ENCODE measurements around the gene AFAP1. TPM values are rescaled to one million over a fixed set of nuclear protein-coding genes. Genes with fewer than 3 reads are reported as not detected.

The AFAP1 gene
- total RNA-seq, 4 donors from 2014 or later = 4.4 to 16.6 (median 10.7) TPM

DNA sequence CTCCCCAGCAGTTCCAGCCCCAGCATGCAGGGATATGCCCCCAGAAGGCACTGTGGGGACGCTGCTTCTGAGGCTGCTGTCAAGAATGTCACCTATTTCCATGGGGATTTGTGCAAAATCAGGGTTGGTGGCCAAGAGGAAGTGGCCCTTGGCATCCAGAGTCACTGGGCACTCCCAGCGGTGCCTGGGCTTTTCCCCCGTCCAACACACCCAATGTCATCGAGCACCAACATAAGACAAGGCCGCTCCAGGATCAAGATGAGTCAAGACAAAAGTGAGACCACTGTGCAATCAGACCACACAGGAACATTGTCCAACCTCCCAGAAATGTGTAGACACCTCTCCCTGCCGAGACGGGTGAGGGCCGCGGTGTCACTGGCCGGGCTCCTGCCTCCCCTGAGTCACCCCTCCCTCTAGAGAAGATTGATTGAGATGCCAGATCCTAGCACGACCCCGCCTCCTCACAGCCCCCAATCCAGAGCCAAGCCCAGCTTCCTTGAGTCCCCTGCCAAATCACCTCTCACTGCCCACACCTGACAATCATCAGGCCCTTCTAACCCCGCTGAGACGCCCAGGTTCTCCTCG lies 194.3 kb downstream of the AFAP1 start:
- Histone ChIP-seq H3K36me3 (no peaks in the 10 kb centered on the region), H3K4me3 (no peak overlapping the region), H3K27ac (no peak overlapping the region), H3K27me3 (peaks cover 0 to 53% (median 0%) of the 10 kb centered on the region in 4 donors), H3K4me1 (peaks cover 0 to 10% (median 3%) of the 10 kb centered on the region in 3 donors), H3K9me3 (no peaks in the 10 kb centered on the region)
- DNase-seq = no peak
- TF ChIP-seq, protein P1, sequence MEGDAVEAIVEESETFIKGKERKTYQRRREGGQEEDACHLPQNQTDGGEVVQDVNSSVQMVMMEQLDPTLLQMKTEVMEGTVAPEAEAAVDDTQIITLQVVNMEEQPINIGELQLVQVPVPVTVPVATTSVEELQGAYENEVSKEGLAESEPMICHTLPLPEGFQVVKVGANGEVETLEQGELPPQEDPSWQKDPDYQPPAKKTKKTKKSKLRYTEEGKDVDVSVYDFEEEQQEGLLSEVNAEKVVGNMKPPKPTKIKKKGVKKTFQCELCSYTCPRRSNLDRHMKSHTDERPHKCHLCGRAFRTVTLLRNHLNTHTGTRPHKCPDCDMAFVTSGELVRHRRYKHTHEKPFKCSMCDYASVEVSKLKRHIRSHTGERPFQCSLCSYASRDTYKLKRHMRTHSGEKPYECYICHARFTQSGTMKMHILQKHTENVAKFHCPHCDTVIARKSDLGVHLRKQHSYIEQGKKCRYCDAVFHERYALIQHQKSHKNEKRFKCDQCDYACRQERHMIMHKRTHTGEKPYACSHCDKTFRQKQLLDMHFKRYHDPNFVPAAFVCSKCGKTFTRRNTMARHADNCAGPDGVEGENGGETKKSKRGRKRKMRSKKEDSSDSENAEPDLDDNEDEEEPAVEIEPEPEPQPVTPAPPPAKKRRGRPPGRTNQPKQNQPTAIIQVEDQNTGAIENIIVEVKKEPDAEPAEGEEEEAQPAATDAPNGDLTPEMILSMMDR (IDR thresholded peaks at IDR 0.05) = no peak
- no peak for TF ChIP-seq POLR2A (IDR thresholded peaks at IDR 0.05)
- intact Hi-C loops (cut with DNase I) = no loop called here
- WGBS, 2 donors = 66 to 78% methylated on average over 8 to 11 of the region's 15 CpGs

DNA sequence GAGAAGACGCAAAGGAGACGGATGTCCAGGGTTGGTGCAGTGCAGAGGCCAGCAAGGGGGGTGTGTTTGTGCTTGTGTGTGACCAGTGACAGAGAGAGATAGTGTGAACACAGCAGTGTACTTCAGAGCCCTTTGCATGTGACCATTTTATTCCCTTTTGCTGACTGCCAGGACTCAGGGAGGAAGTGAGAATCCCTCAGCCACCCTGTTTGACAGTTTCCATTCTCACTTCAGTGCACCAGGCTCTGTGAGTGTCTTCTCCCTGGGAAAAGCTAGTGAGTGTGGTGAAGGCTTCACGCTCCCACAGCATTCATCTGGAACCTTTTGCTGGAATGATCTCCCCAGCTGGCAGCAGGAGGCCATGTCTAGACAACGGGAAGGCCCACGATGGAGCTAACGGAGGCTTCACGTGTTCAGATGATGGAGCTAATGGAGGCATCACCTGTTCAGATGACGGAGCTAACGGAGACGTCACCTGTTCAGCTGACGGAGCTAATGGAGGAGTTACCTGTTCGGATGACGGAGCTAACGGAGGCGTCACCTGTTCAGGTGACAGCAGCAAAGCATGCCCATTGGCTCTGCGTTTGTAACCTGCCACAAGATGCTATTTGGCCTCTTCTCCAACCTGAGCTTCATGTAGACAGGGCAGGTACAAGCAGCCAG lies 195.4 kb downstream of the AFAP1 start:
- no peak for DNase-seq
- H3K4me3 ChIP-seq = no peak overlapping the region
- H3K36me3 ChIP-seq = no peaks in the 10 kb centered on the region
- peaks cover 0 to 52% (median 0%) of the 10 kb centered on the region in 4 donors for H3K27me3 ChIP-seq
- WGBS, 2 donors = 82 to 90% methylated on average over 8 to 15 of the region's 16 CpGs
- no peaks in the 10 kb centered on the region for H3K9me3 ChIP-seq
- TF ChIP-seq, protein P1 (IDR thresholded peaks at IDR 0.05) = no peak
- TF ChIP-seq POLR2A (IDR thresholded peaks at IDR 0.05) = no peak
- H3K4me1 ChIP-seq = no peaks in the 10 kb centered on the region
- intact Hi-C loops (cut with DNase I) = no loop called here
- no peak overlapping the region for H3K27ac ChIP-seq

DNA sequence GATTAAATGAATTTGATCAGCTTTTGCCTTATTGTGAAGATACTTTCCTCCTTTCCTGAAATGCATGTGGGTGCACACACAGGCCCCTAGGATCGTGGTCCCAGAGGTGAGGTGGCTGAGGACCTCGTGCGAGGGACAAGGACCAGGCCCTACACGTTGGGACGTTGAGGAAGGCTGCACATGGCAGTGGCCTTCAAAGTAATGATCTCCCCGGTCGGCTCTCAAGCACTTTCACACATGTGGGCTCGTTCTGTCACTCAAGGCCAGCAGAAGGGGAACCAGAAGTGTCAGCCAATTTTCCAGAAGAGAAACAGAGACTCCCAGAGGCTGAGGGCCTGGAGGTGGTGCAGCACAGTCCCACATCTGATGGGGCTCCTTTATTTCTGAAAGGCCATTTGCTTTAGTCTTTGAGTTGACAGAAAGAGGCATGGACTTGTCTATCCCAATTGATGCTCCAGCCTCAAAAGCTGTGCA lies 196.8 kb downstream of the AFAP1 start:
- H3K27ac ChIP-seq = no peak overlapping the region
- DNase-seq = no peak
- H3K27me3 ChIP-seq = peaks cover 0 to 43% (median 0%) of the 10 kb centered on the region in 4 donors
- no peaks in the 10 kb centered on the region for H3K36me3 ChIP-seq
- no peak overlapping the region for H3K4me3 ChIP-seq
- no peaks in the 10 kb centered on the region for H3K4me1 ChIP-seq
- intact Hi-C loops (cut with DNase I) = no loop called here
- TF ChIP-seq POLR2A (IDR thresholded peaks at IDR 0.05) = no peak
- TF ChIP-seq, protein P1 (IDR thresholded peaks at IDR 0.05) = no peak
- WGBS, 2 donors = 81 to 84% methylated on average over 7 to 8 of the region's 8 CpGs
- no peaks in the 10 kb centered on the region for H3K9me3 ChIP-seq

DNA sequence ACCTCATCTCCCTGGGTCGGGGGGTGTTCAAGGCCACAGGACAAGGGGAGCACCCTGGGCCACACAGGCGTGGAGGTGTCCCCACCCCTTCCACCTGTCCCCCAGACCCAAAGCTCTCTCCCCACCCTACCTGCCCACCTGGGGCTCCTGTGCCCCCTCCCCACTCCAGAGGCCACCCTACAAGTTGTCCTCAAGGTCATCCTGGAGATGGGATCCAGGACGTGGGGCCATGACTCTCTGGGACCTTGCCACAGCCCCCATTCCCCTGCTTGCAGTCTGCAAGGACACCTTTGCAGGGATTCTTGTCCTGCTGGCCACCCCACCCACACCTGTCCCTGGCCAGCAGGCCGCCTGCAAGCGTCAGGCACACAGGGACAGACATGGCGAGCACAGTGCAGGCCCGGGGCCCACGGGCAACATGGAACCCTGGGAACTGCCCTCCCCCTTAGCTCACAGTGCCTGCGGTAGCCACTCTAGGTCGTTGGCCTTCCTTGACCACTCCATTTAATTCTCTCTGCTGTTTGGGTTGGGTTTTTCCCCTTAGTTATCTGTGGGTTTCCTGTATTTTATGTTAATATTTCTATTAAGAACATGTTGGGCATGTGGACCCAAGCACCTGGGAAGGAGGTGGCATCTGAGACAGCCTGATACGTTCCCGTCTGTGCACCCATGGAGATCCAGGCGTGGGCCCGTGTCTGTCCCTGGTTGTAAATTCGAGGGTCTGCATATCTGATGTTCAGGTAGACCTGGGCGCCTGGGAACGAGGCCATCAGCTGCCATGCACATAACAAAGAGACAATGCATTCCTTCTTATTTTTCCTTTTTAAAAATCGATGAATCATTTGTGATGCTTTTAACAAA lies 197.5 kb downstream of the AFAP1 start:
- no peak overlapping the region for H3K4me3 ChIP-seq
- 90 to 92% methylated on average over 8 to 14 of the region's 18 CpGs for WGBS, 2 donors
- no peak for DNase-seq
- no peaks in the 10 kb centered on the region for H3K4me1 ChIP-seq
- intact Hi-C loops (cut with DNase I) = no loop called here
- H3K9me3 ChIP-seq = no peaks in the 10 kb centered on the region
- no peaks in the 10 kb centered on the region for H3K36me3 ChIP-seq
- peaks cover 0 to 41% (median 0%) of the 10 kb centered on the region in 4 donors for H3K27me3 ChIP-seq
- TF ChIP-seq, protein P1 (IDR thresholded peaks at IDR 0.05) = no peak
- no peak overlapping the region for H3K27ac ChIP-seq

All from esophagus squamous epithelium (tissue), 5 donors.